Mesenchymal stem cell (in vitro differentiated cells and primary cell): Measurements from ENCODE around the gene ICOS.

ENCODE experiments used
- DNase-seq: peaks from one replicate; pipeline ENCODE4 v3.0.0-alpha.2; 2013
- H2AFZ ChIP-seq: one replicate; pipeline ENCODE4 v1.6.1; 2013; ENCODE audit warnings: low read depth, mild to moderate bottlenecking, control low read depth, inconsistent platforms, low read length, moderate library complexity
- H2AK5ac ChIP-seq: 2 replicates; pipeline ENCODE4 v1.6.1; 2013; ENCODE audit warnings: low read length, moderate library complexity, mild to moderate bottlenecking, inconsistent platforms; ENCODE audit not compliant: severe bottlenecking
- H2BK120ac ChIP-seq: one replicate; pipeline ENCODE4 v1.6.1; 2013; ENCODE audit warnings: low read depth, mild to moderate bottlenecking, inconsistent platforms, low read length, moderate library complexity
- H2BK12ac ChIP-seq, 2 experiments: one replicate each; pipeline ENCODE4 v1.6.1; 2013; ENCODE audit warnings: inconsistent platforms in 2 of 2, low read length in 2 of 2, mild to moderate bottlenecking in 2 of 2, moderate library complexity in 2 of 2, control low read depth in 1 of 2
- H2BK15ac ChIP-seq: one replicate; pipeline ENCODE4 v1.6.1; 2013; ENCODE audit warnings: mild to moderate bottlenecking, low read depth, inconsistent platforms; ENCODE audit not compliant: poor library complexity, severe bottlenecking
- H2BK5ac ChIP-seq: 2 replicates; pipeline ENCODE4 v1.6.1; 2013; ENCODE audit warnings: low read depth, mild to moderate bottlenecking, low read length, control low read depth, inconsistent platforms; ENCODE audit not compliant: poor library complexity, severe bottlenecking
- H3K14ac ChIP-seq, 2 experiments: one replicate each; pipeline ENCODE4 v1.6.1; 2013; ENCODE audit warnings: inconsistent platforms in 2 of 2, low read length in 2 of 2, control low read depth in 1 of 2, mild to moderate bottlenecking in 1 of 2, moderate library complexity in 1 of 2
- H3K18ac ChIP-seq, 2 experiments: one replicate each; pipeline ENCODE4 v1.6.1; 2013; ENCODE audit warnings: inconsistent platforms in 2 of 2, low read length in 2 of 2, control low read depth in 1 of 2, low read depth in 1 of 2, mild to moderate bottlenecking in 1 of 2
- H3K23ac ChIP-seq, 2 experiments: one replicate each; pipeline ENCODE4 v1.6.1; 2013; ENCODE audit warnings: inconsistent platforms in 2 of 2, low read length in 2 of 2, mild to moderate bottlenecking in 2 of 2, moderate library complexity in 2 of 2, control low read depth in 1 of 2
- H3K27ac ChIP-seq: 2 replicates; pipeline ENCODE4 v1.5.1; 2013; ENCODE audit warnings: mild to moderate bottlenecking, moderate library complexity, low read length, control low read depth, inconsistent platforms; ENCODE audit not compliant: poor library complexity, severe bottlenecking
- H3K27me3 ChIP-seq, 2 experiments: 2 replicates each; pipeline versions ENCODE4 v1.6.1 to v1.7.0; 2013; ENCODE audit warnings: low read length in 2 of 2, mild to moderate bottlenecking in 2 of 2, moderate library complexity in 2 of 2, control low read depth in 1 of 2, inconsistent platforms in 1 of 2; ENCODE audit not compliant: control insufficient read depth in 1 of 2, insufficient read depth in 1 of 2
- H3K36me3 ChIP-seq, 2 experiments: 2 replicates each; pipeline versions ENCODE4 v1.6.1 to v1.7.0; 2013; ENCODE audit warnings: low read length in 2 of 2, control low read depth in 1 of 2, inconsistent platforms in 1 of 2, low read depth in 1 of 2, mild to moderate bottlenecking in 1 of 2; ENCODE audit not compliant: insufficient read depth in 2 of 2, control insufficient read depth in 1 of 2
- H3K4ac ChIP-seq, 2 experiments: one replicate each; pipeline ENCODE4 v1.6.1; 2013; ENCODE audit warnings: inconsistent platforms in 2 of 2, low read length in 2 of 2, mild to moderate bottlenecking in 2 of 2, moderate library complexity in 2 of 2, control low read depth in 1 of 2, low read depth in 1 of 2
- H3K4me1 ChIP-seq: 2 replicates; pipeline ENCODE4 v1.6.1; 2013; ENCODE audit warnings: low read depth, low read length, control low read depth; ENCODE audit not compliant: control insufficient read depth, insufficient read depth
- H3K4me2 ChIP-seq: 2 replicates; pipeline ENCODE4 v1.6.1; 2013; ENCODE audit warnings: low read length, mild to moderate bottlenecking, inconsistent platforms; ENCODE audit not compliant: poor library complexity, severe bottlenecking
- H3K4me3 ChIP-seq, 2 experiments: 2 replicates each; pipeline versions ENCODE4 v1.5.1 to v1.7.0; 2013; ENCODE audit warnings: low read length in 2 of 2, mild to moderate bottlenecking in 2 of 2, control low read depth in 1 of 2, low read depth in 1 of 2; ENCODE audit not compliant: insufficient read depth in 1 of 2
- H3K79me1 ChIP-seq: replicated peaks from 2 replicates; pipeline ENCODE4 v1.6.1; 2013; ENCODE audit warnings: mild to moderate bottlenecking, control low read depth, low read length, inconsistent platforms; ENCODE audit not compliant: poor library complexity, severe bottlenecking
- H3K9ac ChIP-seq: 2 replicates; pipeline ENCODE4 v1.7.0; 2013; ENCODE audit warnings: mild to moderate bottlenecking, low read length, moderate library complexity
- H3K9me3 ChIP-seq: 2 replicates; pipeline ENCODE4 v1.7.0; 2013; ENCODE audit warnings: mild to moderate bottlenecking, low read length; ENCODE audit not compliant: control insufficient read depth
- H4K8ac ChIP-seq: one replicate; pipeline ENCODE4 v1.6.1; 2013; ENCODE audit warnings: inconsistent platforms, mild to moderate bottlenecking, low read length, moderate library complexity
- H4K91ac ChIP-seq: one replicate; pipeline ENCODE4 v1.6.1; 2013; ENCODE audit warnings: mild to moderate bottlenecking, low read length, inconsistent platforms
- WGBS: methylation state at CpG from one replicate; pipeline ENCODE4 v1.1.7; 2013; ENCODE audit warnings: mixed read lengths; 5-methylcytosine and 5-hydroxymethylcytosine counted together

ICOS gene

DNA sequence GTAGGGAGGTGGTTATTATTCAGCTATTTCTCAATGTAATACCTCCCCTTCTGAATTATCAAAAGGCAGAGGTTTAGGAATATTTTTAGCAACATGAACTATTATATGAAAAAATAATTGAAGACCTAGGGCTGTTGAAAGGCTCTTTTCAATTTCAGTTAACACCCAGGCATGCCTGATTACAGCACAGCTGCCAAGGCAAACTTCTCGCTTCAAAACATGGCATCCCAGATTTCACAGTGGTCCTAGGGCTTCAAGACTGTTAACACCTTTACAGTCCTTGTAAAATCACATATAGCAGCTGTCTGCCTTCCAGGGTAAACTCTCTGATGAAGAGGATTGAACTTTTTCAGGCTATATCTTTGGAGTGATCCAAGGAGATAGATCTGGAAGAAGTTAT, 45.8 kb upstream of the ICOS start:
- no peak overlapping the region for H3K27ac ChIP-seq
- H3K4me3 ChIP-seq = no peak overlapping the region
- WGBS = 78% methylated on average over 1 of the region's 1 CpG
- DNase-seq = no peak
- no peaks in the 10 kb centered on the region for H3K4me1 ChIP-seq
- H3K4me2 ChIP-seq = no peak overlapping the region
- no peak overlapping the region for H2BK12ac ChIP-seq
- H2BK120ac ChIP-seq = no peak overlapping the region
- no peak overlapping the region for H4K8ac ChIP-seq
- H3K18ac ChIP-seq = no peak overlapping the region
- H4K91ac ChIP-seq = no peak overlapping the region
- peaks cover 0 to 4% of the 10 kb centered on the region in 2 experiments for H3K27me3 ChIP-seq
- H3K14ac ChIP-seq = no peak overlapping the region
- no peak overlapping the region for H3K23ac ChIP-seq
- H2BK15ac ChIP-seq = no peak overlapping the region
- no peaks in the 10 kb centered on the region for H3K79me1 ChIP-seq
- no peaks in the 10 kb centered on the region for H3K9me3 ChIP-seq
- no peak overlapping the region for H2BK5ac ChIP-seq
- no peak overlapping the region for H2AFZ ChIP-seq
- no peak overlapping the region for H3K9ac ChIP-seq
- H3K36me3 ChIP-seq = no peaks in the 10 kb centered on the region
- no peak overlapping the region for H3K4ac ChIP-seq
- H2AK5ac ChIP-seq = no peak overlapping the region

DNA sequence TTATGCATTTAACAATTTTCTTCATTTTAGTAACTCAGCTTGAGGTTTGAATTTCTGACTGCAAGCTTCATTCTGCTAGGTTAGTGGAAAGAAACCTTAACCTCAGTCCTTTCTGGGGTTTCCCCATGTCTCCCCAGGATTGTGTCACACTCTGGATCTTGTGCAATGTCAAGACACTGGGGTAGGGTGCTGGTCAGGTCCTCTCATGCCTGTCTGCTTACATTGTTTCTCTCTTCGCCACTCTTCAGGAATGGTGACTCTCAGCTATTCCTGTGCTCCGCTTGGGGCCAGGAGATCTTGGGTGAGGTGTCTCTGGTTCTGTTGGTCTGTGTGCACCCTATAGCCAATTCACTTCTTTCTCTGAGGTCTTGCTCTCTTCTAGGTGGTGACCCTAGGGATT, 45.1 kb upstream of the ICOS start:
- Histone ChIP-seq H2BK15ac (no peak overlapping the region), H3K4me3 (no peak overlapping the region), H3K18ac (no peak overlapping the region), H2BK12ac (no peak overlapping the region), H3K27ac (no peak overlapping the region), H3K14ac (no peak overlapping the region), H3K9me3 (no peaks in the 10 kb centered on the region), H3K79me1 (no peaks in the 10 kb centered on the region), H4K8ac (no peak overlapping the region), H3K4ac (no peak overlapping the region), H2AFZ (no peak overlapping the region), H3K9ac (no peak overlapping the region), H4K91ac (no peak overlapping the region), H3K4me1 (no peaks in the 10 kb centered on the region), H2BK5ac (no peak overlapping the region), H3K4me2 (no peak overlapping the region), H3K27me3 (peaks cover 0 to 4% of the 10 kb centered on the region in 2 experiments), H3K36me3 (no peaks in the 10 kb centered on the region), H3K23ac (no peak overlapping the region), H2BK120ac (no peak overlapping the region), H2AK5ac (no peak overlapping the region)
- WGBS = 83% methylated on average over 2 of the region's 2 CpGs
- DNase-seq = no peak

DNA sequence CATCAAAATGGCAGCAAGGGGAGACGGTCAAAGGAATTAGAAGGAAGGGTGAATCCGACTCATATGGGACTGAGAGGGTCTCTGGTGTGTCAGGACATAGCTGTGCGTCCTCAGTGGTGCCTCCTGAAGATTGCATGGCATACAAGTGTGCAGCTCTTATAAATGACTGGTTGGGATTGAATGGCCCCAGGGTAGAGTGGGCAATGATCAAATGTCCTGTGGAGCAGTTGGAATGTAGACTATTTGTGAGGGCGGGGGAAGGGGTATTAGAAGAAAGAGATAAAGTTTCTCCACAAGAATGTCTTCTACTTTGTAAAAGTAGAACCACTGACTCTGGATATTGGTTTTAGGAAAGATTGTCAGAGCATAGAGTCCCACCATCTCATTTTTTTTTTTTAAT, 44.4 kb upstream of the ICOS start:
- no peak overlapping the region for H3K27ac ChIP-seq
- H3K9me3 ChIP-seq = no peaks in the 10 kb centered on the region
- H3K4me1 ChIP-seq = no peaks in the 10 kb centered on the region
- H4K91ac ChIP-seq = no peak overlapping the region
- no peak overlapping the region for H2AK5ac ChIP-seq
- H3K14ac ChIP-seq = no peak overlapping the region
- no peak overlapping the region for H2BK15ac ChIP-seq
- 84% methylated on average over 4 of the region's 4 CpGs for WGBS
- DNase-seq = no peak
- no peak overlapping the region for H3K18ac ChIP-seq
- H3K27me3 ChIP-seq = peaks cover 0 to 4% of the 10 kb centered on the region in 2 experiments
- H4K8ac ChIP-seq = no peak overlapping the region
- H3K4me3 ChIP-seq = no peak overlapping the region
- H2BK12ac ChIP-seq = no peak overlapping the region
- H2BK5ac ChIP-seq = no peak overlapping the region
- H2AFZ ChIP-seq = no peak overlapping the region
- H3K23ac ChIP-seq = no peak overlapping the region
- H3K36me3 ChIP-seq = no peaks in the 10 kb centered on the region
- H3K9ac ChIP-seq = no peak overlapping the region
- no peak overlapping the region for H3K4me2 ChIP-seq
- no peaks in the 10 kb centered on the region for H3K79me1 ChIP-seq
- no peak overlapping the region for H3K4ac ChIP-seq
- no peak overlapping the region for H2BK120ac ChIP-seq

DNA sequence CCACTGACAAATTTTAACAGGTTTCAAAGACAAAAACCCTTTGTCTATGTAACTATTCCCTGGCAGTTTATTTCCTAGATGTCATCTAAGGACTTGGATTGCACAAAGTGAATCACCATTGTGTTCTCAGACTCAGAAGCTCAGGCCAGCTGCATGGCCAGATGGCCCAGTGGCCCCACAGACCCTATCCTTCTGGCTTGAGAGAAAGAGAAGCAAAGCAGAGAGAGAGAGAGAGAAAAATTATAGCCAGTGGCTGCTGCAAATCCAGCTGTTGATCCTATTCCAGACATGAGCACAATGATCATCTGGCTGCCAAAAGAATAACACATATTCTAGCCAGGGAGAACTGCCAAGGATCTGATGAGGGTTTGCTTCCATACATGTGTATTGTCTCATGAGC, 43.2 kb upstream of the ICOS start:
- Histone ChIP-seq H2AFZ (no peak overlapping the region), H2BK12ac (no peak overlapping the region), H3K4ac (no peak overlapping the region), H3K27me3 (peaks cover 0 to 4% of the 10 kb centered on the region in 2 experiments), H3K79me1 (no peaks in the 10 kb centered on the region), H3K9ac (no peak overlapping the region), H2BK120ac (no peak overlapping the region), H2BK5ac (no peak overlapping the region), H3K36me3 (no peaks in the 10 kb centered on the region), H3K4me2 (no peak overlapping the region), H3K18ac (no peak overlapping the region), H3K23ac (no peak overlapping the region), H3K4me1 (no peaks in the 10 kb centered on the region), H4K8ac (no peak overlapping the region), H3K9me3 (no peaks in the 10 kb centered on the region), H2AK5ac (no peak overlapping the region), H3K14ac (no peak overlapping the region), H3K4me3 (no peak overlapping the region), H3K27ac (no peak overlapping the region), H2BK15ac (no peak overlapping the region), H4K91ac (no peak overlapping the region)
- DNase-seq = no peak
